ENCODE data around the gene CLEC20A.
A peak's percentile ranks its signal among the peaks of the same experiment; 100 is the strongest.

Gene CLEC20A

GRCh38 chr1:178464141-178464540 lies 32.6 kb downstream of the CLEC20A start:
- no peak overlapping the region for H3K4me3 Mint-ChIP-seq
- H3K27ac Mint-ChIP-seq: no peak overlapping the region
- TF ChIP-seq CTCF (IDR thresholded peaks at IDR 0.05; ENCODE audit: unreplicated experiment in 3 of 3): no peak
- H3K36me3 Mint-ChIP-seq (ENCODE audit: low read depth): peaks cover 29% of the 10 kb centered on the region
- no peaks in the 10 kb centered on the region for H3K27me3 Mint-ChIP-seq (ENCODE audit: low read depth)
- no peaks in the 10 kb centered on the region for H3K9me3 Mint-ChIP-seq
- H3K4me1 Mint-ChIP-seq: no peaks in the 10 kb centered on the region

- peak overlapping the region in 1 of 3 experiments; percentile 33 for H3K27ac Mint-ChIP-seq
- peaks cover 25% of the 10 kb centered on the region for H3K36me3 Mint-ChIP-seq (ENCODE audit: low read depth)
- no peaks in the 10 kb centered on the region for H3K4me1 Mint-ChIP-seq
- H3K27me3 Mint-ChIP-seq (ENCODE audit: low read depth): no peaks in the 10 kb centered on the region
- no peaks in the 10 kb centered on the region for H3K9me3 Mint-ChIP-seq
- no peak for TF ChIP-seq CTCF (IDR thresholded peaks at IDR 0.05; ENCODE audit: unreplicated experiment in 3 of 3)
- no peak overlapping the region for H3K4me3 Mint-ChIP-seq
Measured at GRCh38 chr1:178461701-178462100, 35.1 kb downstream of the CLEC20A start.

GRCh38 chr1:178461104-178461503 lies 35.7 kb downstream of the CLEC20A start:
- H3K27ac Mint-ChIP-seq: peak overlapping the region in 2 of 3 experiments; percentile 27 to 33
- H3K27me3 Mint-ChIP-seq (ENCODE audit: low read depth): no peaks in the 10 kb centered on the region
- no peaks in the 10 kb centered on the region for H3K9me3 Mint-ChIP-seq
- H3K4me1 Mint-ChIP-seq: no peaks in the 10 kb centered on the region
- H3K36me3 Mint-ChIP-seq (ENCODE audit: low read depth): peaks cover 24% of the 10 kb centered on the region
- no peak overlapping the region for H3K4me3 Mint-ChIP-seq
- TF ChIP-seq CTCF (IDR thresholded peaks at IDR 0.05; ENCODE audit: unreplicated experiment in 3 of 3): no peak

- Mint-ChIP-seq H3K9me3 (no peaks in the 10 kb centered on the region), H3K36me3 (ENCODE audit: low read depth) (peaks cover 13% of the 10 kb centered on the region), H3K27me3 (ENCODE audit: low read depth) (no peaks in the 10 kb centered on the region), H3K4me1 (no peaks in the 10 kb centered on the region), H3K27ac (no peak overlapping the region), H3K4me3 (no peak overlapping the region)
- no peak for TF ChIP-seq CTCF (IDR thresholded peaks at IDR 0.05; ENCODE audit: unreplicated experiment in 3 of 3)
Measured at GRCh38 chr1:178458203-178458602, 38.6 kb downstream of the CLEC20A start.

GRCh38 chr1:178457651-178458050 lies 39.1 kb downstream of the CLEC20A start:
- no peaks in the 10 kb centered on the region for H3K4me1 Mint-ChIP-seq
- no peaks in the 10 kb centered on the region for H3K9me3 Mint-ChIP-seq
- peaks cover 13% of the 10 kb centered on the region for H3K36me3 Mint-ChIP-seq (ENCODE audit: low read depth)
- no peaks in the 10 kb centered on the region for H3K27me3 Mint-ChIP-seq (ENCODE audit: low read depth)
- no peak overlapping the region for H3K4me3 Mint-ChIP-seq
- no peak for TF ChIP-seq CTCF (IDR thresholded peaks at IDR 0.05; ENCODE audit: unreplicated experiment in 3 of 3)
- no peak overlapping the region for H3K27ac Mint-ChIP-seq

GRCh38 chr1:178456472-178456871 lies 40.3 kb downstream of the CLEC20A start:
- Mint-ChIP-seq H3K36me3 (ENCODE audit: low read depth) (peaks cover 18% of the 10 kb centered on the region), H3K27me3 (ENCODE audit: low read depth) (no peaks in the 10 kb centered on the region), H3K4me1 (no peaks in the 10 kb centered on the region), H3K27ac (no peak overlapping the region), H3K9me3 (no peaks in the 10 kb centered on the region), H3K4me3 (no peak overlapping the region)
- TF ChIP-seq CTCF (IDR thresholded peaks at IDR 0.05; ENCODE audit: unreplicated experiment in 3 of 3): no peak
